ENCODE measurements around the gene LNX2.
"Not testable (repeated sequence)": the region's sequence is repeated elsewhere in the genome, so short reads cannot be mapped to it uniquely, and the experiment has no call there.

LNX2 gene

GRCh38 chr13:27637289-27637626 is 16.9 kb upstream of the LNX2 start:
- no peak for DNase-seq (ENCODE audit: low spot score)

GRCh38 chr13:27636589-27637288 is 16.4 kb upstream of the LNX2 start:
- no peak for DNase-seq (ENCODE audit: low spot score)

DNA sequence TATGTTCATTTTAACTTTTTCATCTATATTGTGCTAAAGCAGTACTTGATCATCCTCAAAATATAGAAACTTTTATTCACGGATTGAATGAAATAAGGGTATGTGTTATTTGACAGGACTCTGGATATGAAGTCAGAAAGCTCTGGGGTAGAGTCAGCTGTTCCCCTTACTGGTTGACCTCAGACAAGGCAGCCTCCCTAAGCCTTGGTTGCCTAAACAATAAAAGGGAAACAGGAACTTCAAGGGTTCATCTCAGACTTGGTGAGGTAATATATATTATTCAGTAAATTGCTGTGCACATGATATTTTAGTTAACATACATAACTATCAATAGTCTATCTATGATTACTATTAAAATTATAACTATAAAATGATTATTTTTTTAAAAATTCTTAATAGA is 14.9 kb upstream of the LNX2 start:
- no peak for DNase-seq (ENCODE audit: low spot score)

- DNase-seq (ENCODE audit: low spot score), result no peak
Observed at GRCh38 chr13:27634791-27635190, 14.5 kb upstream of the LNX2 start.

- no peak for DNase-seq (ENCODE audit: low spot score)
Observed at GRCh38 chr13:27634231-27634630, 13.9 kb upstream of the LNX2 start.

GRCh38 chr13:27632648-27633047 is 12.3 kb upstream of the LNX2 start:
- DNase-seq (ENCODE audit: low spot score), result no peak

DNA sequence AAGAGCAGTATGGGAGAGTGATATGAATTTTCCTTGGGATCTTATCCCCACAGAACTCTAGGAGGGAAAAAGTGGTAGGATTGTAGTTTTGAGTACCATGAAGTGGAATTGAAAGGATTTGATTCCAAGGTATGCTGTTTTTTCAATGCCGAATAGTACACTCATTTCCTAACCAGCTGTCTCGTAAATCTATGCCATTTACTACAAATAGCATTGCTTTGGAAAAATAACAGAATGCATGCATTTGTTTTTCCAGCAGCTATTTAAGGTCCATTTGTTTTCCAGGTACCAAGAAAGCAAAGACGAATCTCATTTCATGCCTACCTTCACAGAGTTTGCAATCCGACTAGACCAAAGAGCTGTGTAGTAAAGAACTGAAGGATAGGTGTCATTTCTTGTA is 11.9 kb upstream of the LNX2 start:
- DNase-seq (ENCODE audit: low spot score), result no peak

DNA sequence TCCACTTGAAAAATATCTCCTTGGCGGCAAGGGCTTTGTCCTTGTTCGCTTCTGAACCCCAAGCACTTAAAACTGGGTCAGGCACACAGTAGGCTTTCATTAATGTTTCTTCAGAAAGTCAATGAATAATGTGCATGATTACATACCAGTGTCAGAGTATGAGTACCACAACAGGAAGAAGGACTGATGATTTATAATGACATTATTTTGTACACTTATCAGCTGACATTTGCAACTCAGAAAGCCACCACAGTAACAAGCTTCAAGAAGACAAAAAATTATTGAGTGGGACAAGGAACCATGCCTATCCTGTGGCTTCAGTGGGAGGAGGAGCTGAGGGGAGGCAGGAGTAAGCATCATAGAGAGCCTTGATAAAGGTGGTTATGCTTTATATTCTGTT is 11.3 kb upstream of the LNX2 start:
- no peak for DNase-seq (ENCODE audit: low spot score)

GRCh38 chr13:27631156-27631555 is 10.8 kb upstream of the LNX2 start:
- no peak for DNase-seq (ENCODE audit: low spot score)

DNA sequence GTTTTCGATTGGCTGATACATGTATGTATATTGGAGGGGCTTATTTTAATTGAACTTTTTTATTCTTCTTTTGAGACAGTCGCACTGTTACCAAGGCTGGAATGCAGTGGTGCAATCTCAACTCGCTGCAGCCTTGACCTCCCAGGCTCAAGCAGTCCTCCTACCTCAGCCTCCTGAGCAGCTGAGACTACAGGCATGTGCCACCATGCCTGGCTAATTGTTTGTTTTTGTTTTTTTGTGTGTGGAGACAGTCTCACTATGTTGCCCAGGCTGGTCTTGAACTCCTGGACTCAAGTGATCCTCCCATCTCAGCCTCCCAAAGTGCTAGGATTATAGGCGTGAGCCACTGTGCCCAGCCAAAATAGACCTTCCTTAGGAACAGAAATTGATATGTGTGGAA is 8.4 kb upstream of the LNX2 start:
- DNase-seq (ENCODE audit: low spot score), result not testable (repeated sequence)

DNA sequence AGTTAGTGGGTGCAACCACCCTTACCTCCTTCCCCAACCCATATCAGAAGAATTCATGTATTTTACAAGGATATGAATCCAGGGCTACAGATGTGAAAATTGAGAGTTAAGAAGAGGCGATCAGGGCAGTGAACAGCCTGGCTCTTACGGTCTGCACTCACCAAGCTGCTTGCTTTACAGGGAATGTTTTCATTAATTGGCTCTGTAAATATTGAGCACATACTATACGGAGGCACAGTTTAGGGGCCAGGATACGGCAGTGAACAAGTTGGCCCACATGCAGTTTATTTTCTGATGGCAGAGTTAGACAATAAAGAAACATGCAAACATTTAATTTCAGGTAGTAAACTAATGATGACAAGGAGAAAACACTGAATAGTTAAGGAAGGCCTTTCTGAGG is 7.8 kb upstream of the LNX2 start:
- no peak for DNase-seq (ENCODE audit: low spot score)

GRCh38 chr13:27627380-27627779 is 7.1 kb upstream of the LNX2 start:
- DNase-seq (ENCODE audit: low spot score), result no peak

GRCh38 chr13:27625839-27626238 is 5.5 kb upstream of the LNX2 start:
- no peak for DNase-seq (ENCODE audit: low spot score)

DNA sequence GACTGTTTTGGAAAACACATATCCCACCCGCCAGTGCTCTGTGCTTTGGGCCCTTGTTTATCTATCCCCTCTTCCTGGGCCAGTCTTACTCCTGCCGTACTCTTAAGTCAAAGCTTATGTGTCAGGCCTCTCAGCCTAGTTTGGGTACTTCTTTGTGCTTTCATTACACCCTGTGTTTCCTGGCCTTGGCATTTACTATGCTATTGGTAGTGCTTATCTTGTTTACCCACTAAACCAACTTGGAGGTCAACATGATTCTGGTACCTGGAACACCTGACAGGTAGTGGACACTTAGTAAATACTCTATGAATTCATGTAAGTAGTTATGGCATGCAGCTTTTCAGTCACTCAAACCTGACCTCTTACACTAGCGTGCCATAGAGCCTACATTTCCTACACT is 3.7 kb upstream of the LNX2 start:
- DNase-seq (ENCODE audit: low spot score), result no peak

- DNase-seq (ENCODE audit: low spot score), result no peak
Observed at GRCh38 chr13:27622881-27623280, 2.6 kb upstream of the LNX2 start.

GRCh38 chr13:27622102-27622820 is 1.9 kb upstream of the LNX2 start:
- DNase-seq (ENCODE audit: low spot score), result no peak

DNA sequence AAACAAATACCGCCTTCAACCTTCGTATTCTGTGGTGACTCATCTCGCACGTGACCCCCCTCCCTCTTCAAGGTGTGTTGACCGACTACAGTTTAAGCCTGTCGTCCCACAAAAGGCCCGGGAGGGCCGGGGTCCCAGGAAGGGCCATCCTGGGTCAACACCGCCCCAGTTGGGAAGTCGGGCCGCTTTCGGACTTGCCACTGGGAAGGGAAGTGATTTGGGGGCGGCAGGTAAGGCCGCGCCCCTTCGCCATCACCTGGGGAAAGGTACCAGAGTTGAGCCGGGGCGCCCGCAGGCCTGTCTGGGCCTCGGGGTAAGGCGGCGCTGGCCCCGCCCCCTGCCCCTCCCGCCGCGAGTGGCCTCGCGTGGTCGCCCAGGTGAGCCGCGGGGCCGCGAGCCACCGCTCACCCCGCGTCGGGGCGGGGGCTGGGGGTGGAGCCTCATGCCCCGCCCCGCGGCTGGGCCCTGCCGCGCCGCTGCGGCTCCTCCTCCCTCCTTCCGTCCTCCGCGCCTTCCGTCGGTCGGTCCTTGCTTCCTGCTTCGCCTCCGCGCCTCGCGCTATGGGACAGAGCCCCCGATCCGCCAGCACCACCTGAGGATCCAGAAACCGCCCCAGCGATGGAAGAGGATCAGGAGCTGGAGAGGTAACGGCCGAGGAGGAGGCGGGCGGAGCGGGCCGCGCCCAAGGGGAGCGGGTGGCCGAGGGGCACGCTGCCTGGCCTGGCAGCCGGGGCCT is 1.2 kb upstream of the LNX2 start, which contains the start of gene POLR1D:
Gene POLR1D, plus strand, starts transcription at position 527 of the 736 bp plus-strand sequence. Its CDS starts 92 bp downstream, at position 619.
- peak; percentile 82 for DNase-seq (ENCODE audit: low spot score)

DNA sequence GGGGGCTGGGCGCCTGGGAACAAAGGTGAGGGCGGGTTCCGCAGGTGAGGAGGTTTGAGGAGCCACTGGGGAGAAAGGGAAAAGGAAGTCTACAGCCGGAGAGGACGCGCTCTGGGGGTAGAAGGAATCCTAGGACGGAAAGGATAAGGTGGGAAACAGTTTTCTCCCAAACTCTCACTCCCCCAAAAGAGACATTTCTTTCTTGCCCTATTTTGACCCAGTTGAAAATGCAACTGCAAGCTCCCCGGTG is 712 bp upstream of the LNX2 start:
- no peak for DNase-seq (ENCODE audit: low spot score)

- peak; percentile 76 for DNase-seq (ENCODE audit: low spot score)
Observed at GRCh38 chr13:27619728-27620376, 477 bp downstream of the LNX2 start.

DNA sequence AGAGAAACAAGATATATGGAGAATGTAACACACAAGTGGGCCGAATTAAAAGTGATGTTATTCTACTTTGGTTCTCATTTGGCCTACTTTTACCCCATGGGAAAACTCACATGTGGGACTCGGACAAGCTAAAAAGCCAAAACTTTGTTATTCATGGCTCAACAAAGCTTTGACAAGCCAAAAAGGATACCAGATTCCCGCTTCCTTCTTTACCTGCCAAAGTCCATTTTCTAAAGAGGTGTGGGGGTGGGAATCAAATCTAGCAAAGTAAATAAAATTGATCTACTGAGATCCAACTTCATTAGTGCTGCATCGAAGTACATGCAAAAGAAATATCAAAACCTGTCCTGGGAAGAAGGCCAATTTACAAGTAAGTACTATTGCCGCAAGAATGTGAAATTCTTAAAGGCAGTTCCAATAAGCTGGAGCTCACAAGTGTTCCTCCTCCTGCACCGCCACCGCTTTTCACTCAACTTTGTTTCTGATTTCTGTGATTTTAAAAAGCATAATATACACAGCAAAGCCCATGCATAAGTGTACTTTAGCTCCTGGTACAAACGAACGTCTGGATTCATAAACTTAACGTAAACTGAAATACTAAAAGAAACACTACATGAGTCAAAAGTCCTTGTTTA is 1.1 kb downstream of the LNX2 start:
- no peak for DNase-seq (ENCODE audit: low spot score)

- no peak for DNase-seq (ENCODE audit: low spot score)
Observed at GRCh38 chr13:27617881-27618321, 2.4 kb downstream of the LNX2 start.

GRCh38 chr13:27613628-27614027 is 6.7 kb downstream of the LNX2 start:
- DNase-seq (ENCODE audit: low spot score), result no peak
